Vagina (tissue), 2 donors: ENCODE measurements around the gene PLA2G5. TPM values are rescaled to one million over a fixed set of nuclear protein-coding genes. Genes with fewer than 3 reads are reported as not detected.

Experiments used
- DNase-seq, 2 donors: peaks; one replicate each; pipeline ENCODE4 v3.0.0-alpha.2; 2017; ENCODE audit errors: extremely low spot score in 2 of 2
- H3K27ac ChIP-seq: fragments of 200-600 bp; sonication (generic); one replicate; pipeline ENCODE4 v1.5.1; 2019
- H3K27me3 ChIP-seq: fragments of 200-600 bp; sonication (generic); one replicate; pipeline ENCODE4 v1.5.1; 2019
- H3K36me3 ChIP-seq, 2 donors: fragments of 200-600 bp; sonication (generic); one replicate each; pipeline ENCODE4 v1.5.1; 2017 to 2019
- H3K4me1 ChIP-seq: fragments of 200-600 bp; sonication (generic); one replicate; pipeline ENCODE4 v1.5.1; 2019
- H3K4me3 ChIP-seq, 2 donors: fragments of 200-600 bp; sonication (generic); 1 replicate in 1 of 2; 2 replicates in 1 of 2; pipeline ENCODE4 v1.5.1; 2016 to 2019
- H3K9me3 ChIP-seq: fragments of 200-600 bp; sonication (generic); one replicate; pipeline ENCODE4 v1.5.1; 2019
- POLR2A ChIP-seq, 2 donors: fragments of 450-650 bp; IDR thresholded peaks; one replicate each; pipeline ENCODE4 v1.6.1; 2017; ENCODE audit warnings: antibody characterized with exemption in 2 of 2, mild to moderate bottlenecking in 2 of 2, moderate library complexity in 2 of 2
- POLR2AphosphoS5 ChIP-seq, 2 donors: sonication (generic); formaldehyde crosslinking; IDR thresholded peaks; one replicate each; pipeline ENCODE4 v1.9.0; 2017; ENCODE audit warnings: antibody characterized with exemption in 2 of 2, mild to moderate bottlenecking in 2 of 2, low read depth in 1 of 2; ENCODE audit not compliant: insufficient read depth in 1 of 2
- intact Hi-C: fragments of 100-400 bp; cut with DNase I; formaldehyde crosslinking; loops from one replicate; pipeline ENCODE4 v1.15.1; 2023
- total RNA-seq: library from RNA; depleted of rRNA; stranded (reverse); fragments of >200 nt; gene quantifications from one replicate; pipeline ENCODE4 v1.2.3, GENCODE V29; 2016
- TF ChIP-seq, protein P1 (sequence below), 3 experiments: fragments of 450-650 bp in 2 of 3; fragments of 200-600 bp in 1 of 3; sonication (generic) in 1 of 3; IDR thresholded peaks; one replicate each; pipeline ENCODE4 v1.5.1; 2017 to 2019; ENCODE audit warnings: antibody characterized with exemption in 3 of 3, mild to moderate bottlenecking in 2 of 3, moderate library complexity in 2 of 3

The PLA2G5 gene
- total RNA-seq, 1 donor from 2014 or later, result 2.7 TPM

- TF ChIP-seq POLR2AphosphoS5 (IDR thresholded peaks at IDR 0.05; ENCODE audit: insufficient read depth in 1 of 2, low read depth in 1 of 2), result no peak
- no peak for TF ChIP-seq POLR2A (IDR thresholded peaks at IDR 0.05)
- TF ChIP-seq, protein P1, sequence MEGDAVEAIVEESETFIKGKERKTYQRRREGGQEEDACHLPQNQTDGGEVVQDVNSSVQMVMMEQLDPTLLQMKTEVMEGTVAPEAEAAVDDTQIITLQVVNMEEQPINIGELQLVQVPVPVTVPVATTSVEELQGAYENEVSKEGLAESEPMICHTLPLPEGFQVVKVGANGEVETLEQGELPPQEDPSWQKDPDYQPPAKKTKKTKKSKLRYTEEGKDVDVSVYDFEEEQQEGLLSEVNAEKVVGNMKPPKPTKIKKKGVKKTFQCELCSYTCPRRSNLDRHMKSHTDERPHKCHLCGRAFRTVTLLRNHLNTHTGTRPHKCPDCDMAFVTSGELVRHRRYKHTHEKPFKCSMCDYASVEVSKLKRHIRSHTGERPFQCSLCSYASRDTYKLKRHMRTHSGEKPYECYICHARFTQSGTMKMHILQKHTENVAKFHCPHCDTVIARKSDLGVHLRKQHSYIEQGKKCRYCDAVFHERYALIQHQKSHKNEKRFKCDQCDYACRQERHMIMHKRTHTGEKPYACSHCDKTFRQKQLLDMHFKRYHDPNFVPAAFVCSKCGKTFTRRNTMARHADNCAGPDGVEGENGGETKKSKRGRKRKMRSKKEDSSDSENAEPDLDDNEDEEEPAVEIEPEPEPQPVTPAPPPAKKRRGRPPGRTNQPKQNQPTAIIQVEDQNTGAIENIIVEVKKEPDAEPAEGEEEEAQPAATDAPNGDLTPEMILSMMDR (IDR thresholded peaks at IDR 0.05), result no peak
- Histone ChIP-seq H3K27me3 (no peaks in the 10 kb centered on the region), H3K4me1 (no peaks in the 10 kb centered on the region), H3K36me3 (no peaks in the 10 kb centered on the region), H3K9me3 (no peaks in the 10 kb centered on the region), H3K4me3 (no peak overlapping the region), H3K27ac (no peak overlapping the region)
- no peak for DNase-seq
- intact Hi-C loops, result no loop called here
Observed at GRCh38 chr1:20086800-20087199, 16.8 kb downstream of the PLA2G5 start.

DNA sequence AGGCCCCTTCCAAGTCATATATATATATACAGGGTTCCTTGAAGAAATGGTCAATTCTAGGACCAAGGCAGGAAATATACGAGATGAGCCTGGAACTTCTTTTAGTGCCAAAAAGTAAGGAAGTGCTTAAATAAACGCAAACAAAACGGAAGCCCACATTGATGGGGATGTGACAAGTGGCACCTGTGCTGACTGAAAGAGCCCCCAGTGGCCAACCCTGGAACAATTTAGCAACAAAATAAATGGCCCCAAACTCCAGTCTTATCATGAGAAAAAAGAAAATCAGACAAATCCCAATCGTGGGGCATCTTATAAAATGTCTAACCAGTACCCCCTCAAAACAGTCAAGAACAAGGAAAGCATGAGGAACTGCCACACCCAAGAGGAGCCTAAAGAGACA is 17.7 kb downstream of the PLA2G5 start:
- no peaks in the 10 kb centered on the region for H3K36me3 ChIP-seq

GRCh38 chr1:20089328-20090077 is 19.5 kb downstream of the PLA2G5 start:
- Histone ChIP-seq H3K36me3 (no peaks in the 10 kb centered on the region), H3K4me1 (peaks cover 2% of the 10 kb centered on the region), H3K9me3 (no peaks in the 10 kb centered on the region), H3K27ac (no peak overlapping the region), H3K27me3 (no peaks in the 10 kb centered on the region), H3K4me3 (no peak overlapping the region)
- DNase-seq, result no peak
- TF ChIP-seq, protein P1 (IDR thresholded peaks at IDR 0.05), result no peak
- no peak for TF ChIP-seq POLR2A (IDR thresholded peaks at IDR 0.05)
- TF ChIP-seq POLR2AphosphoS5 (IDR thresholded peaks at IDR 0.05; ENCODE audit: insufficient read depth in 1 of 2, low read depth in 1 of 2), result no peak
- intact Hi-C loops, result no loop called here

More for the DNA sequence above, 17.7 kb downstream of the PLA2G5 start:
- no peak for DNase-seq
- TF ChIP-seq POLR2AphosphoS5 (IDR thresholded peaks at IDR 0.05; ENCODE audit: insufficient read depth in 1 of 2, low read depth in 1 of 2) (no peak), POLR2A (IDR thresholded peaks at IDR 0.05) (no peak)
- TF ChIP-seq, protein P1 (IDR thresholded peaks at IDR 0.05), result no peak
- no peak overlapping the region for H3K27ac ChIP-seq
- H3K9me3 ChIP-seq, result no peaks in the 10 kb centered on the region
- H3K4me3 ChIP-seq, result no peak overlapping the region
- intact Hi-C loops, result no loop called here
- H3K27me3 ChIP-seq, result no peaks in the 10 kb centered on the region
- H3K4me1 ChIP-seq, result no peaks in the 10 kb centered on the region

DNA sequence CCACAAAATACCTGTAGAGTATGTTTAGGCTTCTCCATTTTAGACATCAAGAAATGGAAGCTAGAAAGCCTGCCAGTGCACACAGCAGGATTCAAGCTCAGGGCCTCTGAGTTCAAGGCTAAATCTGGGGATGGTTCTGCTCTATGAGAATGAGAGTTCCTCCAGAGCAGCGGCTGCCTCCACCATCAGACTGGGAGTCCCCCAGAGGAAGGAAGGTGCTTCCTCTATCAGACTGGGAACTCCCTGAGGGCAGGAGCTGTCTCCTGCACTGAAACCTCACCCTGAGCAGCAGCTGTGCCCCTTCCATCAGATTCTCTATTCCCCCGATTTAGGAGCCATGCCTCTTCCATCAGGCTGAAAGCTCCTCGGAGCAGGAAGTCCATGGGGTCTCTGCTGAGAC is 20.1 kb downstream of the PLA2G5 start:
- no peaks in the 10 kb centered on the region for H3K9me3 ChIP-seq
- TF ChIP-seq POLR2AphosphoS5 (IDR thresholded peaks at IDR 0.05; ENCODE audit: insufficient read depth in 1 of 2, low read depth in 1 of 2) (no peak), POLR2A (IDR thresholded peaks at IDR 0.05) (no peak)
- TF ChIP-seq, protein P1 (IDR thresholded peaks at IDR 0.05), result no peak
- H3K27me3 ChIP-seq, result no peaks in the 10 kb centered on the region
- no peak overlapping the region for H3K4me3 ChIP-seq
- no peaks in the 10 kb centered on the region for H3K36me3 ChIP-seq
- DNase-seq, result no peak
- H3K27ac ChIP-seq, result no peak overlapping the region
- intact Hi-C loops, result no loop called here
- H3K4me1 ChIP-seq, result peaks cover 8% of the 10 kb centered on the region

DNA sequence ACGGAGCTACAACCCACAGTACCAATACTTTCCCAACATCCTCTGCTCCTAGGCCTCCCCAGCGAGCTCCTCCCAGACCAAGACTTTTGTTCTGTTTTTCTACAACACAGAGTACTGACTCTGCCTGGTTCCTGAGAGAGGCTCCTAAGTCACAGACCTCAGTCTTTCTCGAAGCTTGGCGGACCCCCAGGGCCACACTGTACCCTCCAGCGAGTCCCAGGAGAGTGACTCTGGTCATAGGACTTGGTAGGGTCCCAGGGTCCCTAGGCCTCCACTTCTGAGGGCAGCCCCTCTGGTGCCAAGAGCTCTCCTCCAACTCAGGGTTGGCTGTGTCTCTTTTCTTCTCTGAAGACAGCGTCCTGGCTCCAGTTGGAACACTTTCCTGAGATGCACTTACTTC is 20.6 kb downstream of the PLA2G5 start:
- no peak for DNase-seq
- Histone ChIP-seq H3K36me3 (no peaks in the 10 kb centered on the region), H3K4me1 (peaks cover 13% of the 10 kb centered on the region), H3K4me3 (no peak overlapping the region), H3K27me3 (no peaks in the 10 kb centered on the region), H3K27ac (no peak overlapping the region), H3K9me3 (no peaks in the 10 kb centered on the region)
- TF ChIP-seq POLR2AphosphoS5 (IDR thresholded peaks at IDR 0.05; ENCODE audit: insufficient read depth in 1 of 2, low read depth in 1 of 2), result no peak
- TF ChIP-seq, protein P1 (IDR thresholded peaks at IDR 0.05), result no peak
- TF ChIP-seq POLR2A (IDR thresholded peaks at IDR 0.05), result no peak
- intact Hi-C loops, result no loop called here
